Activated T-cell treated with anti-CD3 and anti-CD28 coated beads for 4 hours (primary cell): ENCODE results near the gene EXOC3.
"Not testable (repeated sequence)": the region's sequence is repeated elsewhere in the genome, so short reads cannot be mapped to it uniquely, and the experiment has no call there.

Source experiments
- DNase-seq: peaks from one replicate; pipeline ENCODE4 v3.0.0-alpha.2; 2020

The EXOC3 gene

DNA sequence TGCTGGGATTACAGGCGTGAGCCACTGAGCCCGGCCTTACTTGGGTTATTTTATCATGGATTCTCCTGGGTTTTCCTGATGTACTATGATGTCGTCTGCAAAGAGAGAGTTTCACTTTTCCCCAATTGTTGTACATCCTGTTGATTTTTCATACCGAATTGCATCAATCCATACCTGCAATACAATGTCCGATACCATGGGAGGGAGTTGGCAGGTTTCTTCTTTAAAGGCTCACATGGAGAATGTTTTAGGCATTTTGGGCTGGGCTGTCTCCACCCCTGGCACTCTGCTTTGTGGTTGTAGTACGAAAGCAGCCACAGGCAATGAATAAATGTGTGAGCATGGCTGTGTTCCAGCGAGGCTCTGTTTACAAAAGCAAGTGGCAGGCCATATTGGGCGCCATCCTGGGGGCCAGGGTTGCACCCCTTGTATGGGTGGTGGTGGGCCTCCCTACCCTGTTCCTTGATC, 35.1 kb upstream of the EXOC3 start:
- DNase-seq: no peak

GRCh38 chr5:410911-411517, 32.0 kb upstream of the EXOC3 start:
- no peak for DNase-seq

DNA sequence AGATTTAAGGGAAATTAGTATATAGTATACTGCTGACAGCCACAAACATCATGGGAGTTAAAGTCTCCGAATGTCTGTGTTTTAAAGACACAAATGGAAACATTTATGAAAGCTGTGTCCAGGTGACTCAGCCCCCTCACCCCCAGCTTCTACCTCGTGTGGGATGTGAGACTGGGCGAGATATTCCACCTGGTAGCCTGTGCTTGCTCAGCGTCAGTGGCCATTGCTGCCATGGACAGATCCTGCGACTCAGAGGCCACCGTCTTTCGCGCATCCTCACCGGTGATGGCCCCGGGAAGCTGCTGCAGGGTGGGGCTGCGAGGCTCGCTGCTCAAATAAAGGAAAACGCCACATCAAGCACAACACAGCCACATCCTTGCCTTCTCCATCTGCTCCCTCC, 31.2 kb upstream of the EXOC3 start:
- DNase-seq: no peak

DNA sequence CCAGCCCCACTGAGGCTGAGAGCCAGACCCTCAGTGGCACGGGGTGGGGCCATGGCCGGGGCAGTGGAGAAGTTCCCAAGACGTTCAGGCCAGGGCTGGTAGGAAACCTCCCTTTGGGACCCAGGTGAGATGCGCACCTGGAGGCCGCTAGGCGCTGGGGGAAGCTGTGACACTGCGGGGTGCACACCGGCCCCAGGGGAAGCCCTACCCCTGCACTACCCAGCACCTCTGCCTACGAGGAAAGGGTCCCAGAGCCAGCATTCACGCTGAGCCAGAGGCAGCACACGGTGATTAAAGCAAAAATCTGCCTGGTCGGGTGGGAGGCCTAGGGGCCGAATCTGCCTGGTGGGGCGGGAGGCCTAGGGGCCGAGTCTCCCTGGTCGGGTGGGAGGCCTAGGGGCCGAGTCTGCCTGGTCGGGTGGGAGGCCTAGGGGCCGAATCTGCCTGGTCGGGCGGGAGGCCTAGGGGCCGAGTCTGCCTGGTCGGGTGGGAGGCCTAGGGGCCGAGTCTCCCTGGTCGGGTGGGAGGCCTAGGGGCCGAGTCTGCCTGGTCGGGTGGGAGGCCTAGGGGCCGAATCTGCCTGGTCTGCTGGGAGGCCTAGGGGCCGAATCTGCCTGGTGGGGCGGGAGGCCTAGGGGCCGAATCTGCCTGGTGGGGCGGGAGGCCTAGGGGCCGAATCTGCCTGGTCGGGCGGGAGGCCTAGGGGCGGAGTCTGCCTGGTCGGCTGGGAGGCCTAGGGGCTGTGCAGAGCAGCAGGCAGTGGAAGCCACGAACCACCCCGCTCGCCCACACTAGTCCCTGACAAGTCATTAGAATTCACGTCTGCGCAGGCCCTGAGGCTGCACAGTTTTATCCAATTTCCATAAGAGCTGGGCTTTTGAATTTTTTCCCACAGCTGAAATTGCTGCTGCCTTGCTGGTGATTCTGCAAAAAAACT, 27.7 kb upstream of the EXOC3 start:
- DNase-seq: not testable (repeated sequence)

GRCh38 chr5:415928-416635, 26.9 kb upstream of the EXOC3 start:
- DNase-seq: no peak

DNA sequence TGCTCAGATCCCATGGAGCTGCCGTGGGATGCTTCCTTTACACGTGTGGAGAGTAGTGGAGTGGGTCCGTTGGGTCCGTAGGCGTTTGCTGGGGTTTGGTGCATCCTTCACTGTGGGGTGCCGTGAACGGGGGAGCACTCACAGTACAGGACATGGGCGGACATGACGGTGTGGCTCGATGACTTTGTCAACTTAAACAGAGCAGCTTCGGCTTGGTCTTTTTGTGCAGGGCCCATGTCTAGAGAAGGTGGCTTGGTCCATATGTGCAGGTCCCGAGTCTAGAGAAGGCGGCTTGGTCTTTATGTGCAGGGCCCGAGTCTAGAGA, 26.4 kb upstream of the EXOC3 start:
- no peak for DNase-seq

DNA sequence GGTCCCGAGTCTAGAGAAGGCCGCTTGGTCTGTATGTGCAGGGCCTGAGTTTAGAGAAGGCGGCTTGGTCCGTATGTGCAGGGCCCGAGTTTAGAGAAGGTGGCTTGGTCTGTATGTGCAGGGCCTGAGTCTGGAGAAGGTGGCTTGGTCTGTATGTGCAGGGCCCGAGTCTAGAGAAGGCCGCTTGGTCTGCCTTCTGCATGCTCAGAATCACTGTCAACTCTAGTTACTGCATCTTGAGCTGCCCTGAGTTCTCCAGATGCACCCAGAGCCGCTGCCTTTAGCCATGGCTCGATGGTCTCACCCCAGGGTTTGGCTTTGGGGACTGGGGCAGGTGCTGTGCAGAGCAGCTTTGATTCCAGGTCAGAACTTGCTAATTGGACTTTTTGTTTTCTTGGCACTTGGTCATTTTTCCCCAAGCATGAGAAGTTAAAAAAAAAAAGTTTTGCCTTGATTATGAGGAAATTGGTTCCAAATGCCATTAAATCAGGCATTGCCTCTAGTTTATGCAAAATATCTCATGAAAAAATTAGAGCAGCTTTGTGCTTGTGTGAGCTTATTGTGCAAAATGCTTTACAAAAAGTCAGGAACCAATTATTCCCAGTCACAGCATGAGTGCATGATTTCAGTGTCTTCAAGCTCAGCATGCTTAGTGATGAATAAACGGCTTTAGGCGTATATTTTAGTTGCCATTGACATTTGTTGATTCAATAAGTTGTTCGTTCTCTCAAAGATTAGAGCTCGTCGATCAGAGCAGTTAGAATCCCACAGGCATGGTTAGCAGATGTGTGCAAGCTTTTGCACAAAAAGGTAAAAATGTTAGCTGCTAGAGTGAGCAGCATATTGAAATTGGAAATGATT, 25.4 kb upstream of the EXOC3 start:
- DNase-seq: no peak

DNA sequence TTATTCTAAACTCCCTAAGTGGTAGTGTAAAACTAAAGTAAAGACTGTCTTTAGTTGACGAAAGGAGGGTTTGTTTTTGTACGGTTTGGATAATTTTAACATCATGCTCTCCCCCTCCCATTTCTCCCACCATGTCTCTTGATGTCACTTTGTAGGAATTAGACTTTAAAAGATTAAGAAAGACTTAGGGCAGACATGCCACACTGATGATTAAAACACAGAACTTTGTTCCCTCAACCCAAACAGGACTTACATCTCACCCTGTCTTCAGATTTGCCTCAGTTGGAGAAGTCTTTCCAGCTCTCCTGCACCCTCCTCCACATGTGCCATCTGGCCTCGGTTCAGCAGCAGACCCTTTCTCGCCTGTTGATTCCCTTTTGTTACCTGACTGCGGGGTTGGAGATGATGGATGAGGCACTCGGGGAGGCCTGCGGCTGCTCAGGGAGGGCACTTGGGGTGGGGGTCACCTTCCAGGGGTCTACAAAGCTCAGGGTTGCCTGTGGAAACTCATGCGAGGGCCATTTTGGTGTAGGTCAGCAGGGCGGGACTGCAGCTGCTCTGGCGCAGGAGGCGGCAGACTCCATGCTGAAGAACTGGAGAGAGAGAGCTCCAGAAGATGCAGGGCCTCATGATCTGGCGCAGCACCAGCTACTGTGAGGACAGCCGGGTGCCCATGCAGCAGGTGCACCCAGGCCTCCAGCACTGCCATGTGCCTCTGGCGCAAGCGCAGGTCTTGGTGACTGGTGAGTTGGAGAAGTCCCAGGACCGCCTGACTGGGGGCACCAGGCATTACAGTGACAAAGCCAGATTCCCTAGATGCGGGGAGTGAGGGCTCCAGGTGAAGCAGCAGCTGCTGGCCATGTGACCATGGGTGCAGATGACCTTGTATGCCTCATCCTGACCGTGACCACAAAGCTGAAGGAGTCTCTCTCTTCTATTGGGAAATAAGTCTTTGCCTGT, 24.5 kb upstream of the EXOC3 start:
- no peak for DNase-seq

GRCh38 chr5:419970-420369, 23.0 kb upstream of the EXOC3 start:
- no peak for DNase-seq

DNA sequence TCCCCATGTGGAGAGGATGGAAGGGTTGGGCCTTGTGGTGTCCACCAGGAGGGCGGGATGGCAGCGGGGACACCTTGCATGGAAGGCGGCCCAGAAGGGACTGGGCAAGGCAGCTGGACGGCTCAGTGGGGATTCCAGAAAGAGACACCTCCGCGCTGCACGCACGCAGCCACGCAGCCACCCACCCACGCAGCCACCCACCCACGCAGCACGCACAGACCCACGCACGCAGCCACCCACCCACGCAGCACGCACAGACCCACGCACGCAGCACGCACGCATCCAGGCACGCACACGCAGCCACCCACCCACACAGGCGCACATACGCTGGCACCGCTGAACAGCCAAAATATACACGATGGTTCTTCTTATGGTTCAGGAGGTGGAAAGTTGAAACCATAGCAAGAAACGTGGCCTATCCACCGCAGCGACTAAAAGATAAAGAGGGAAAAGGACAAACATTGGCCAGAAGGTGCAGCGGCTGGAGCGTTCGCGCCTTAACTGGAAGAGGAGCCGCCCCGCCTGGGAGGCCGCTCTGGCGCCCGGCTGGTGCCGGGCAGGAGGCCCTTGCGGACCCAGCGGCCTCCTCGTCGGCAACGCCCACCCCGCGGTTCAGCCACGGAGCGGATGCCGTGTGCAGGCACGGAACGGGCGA, 22.2 kb upstream of the EXOC3 start:
- no peak for DNase-seq

- no peak for DNase-seq
Measured at GRCh38 chr5:421287-421880, 21.6 kb upstream of the EXOC3 start.

DNA sequence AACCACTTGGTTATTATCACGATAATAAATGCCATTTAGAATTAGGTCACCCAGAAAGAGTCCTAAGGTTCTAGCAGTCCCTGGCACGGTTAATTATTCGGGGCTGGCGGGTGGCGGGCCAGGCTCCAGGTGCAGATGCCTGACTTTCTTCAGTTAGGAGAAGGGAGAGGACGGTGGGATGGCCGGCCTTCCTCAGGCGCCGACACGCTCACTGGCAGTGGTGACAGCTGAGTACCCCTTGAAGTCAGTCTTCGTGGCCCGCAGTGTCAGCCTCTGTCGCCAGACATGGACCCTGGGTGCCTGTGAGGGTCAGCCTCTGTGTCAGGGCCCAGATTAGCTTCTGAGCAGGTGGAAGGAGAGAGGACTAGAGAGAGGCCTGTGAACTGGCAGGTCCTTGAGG, 21.1 kb upstream of the EXOC3 start:
- DNase-seq: no peak

GRCh38 chr5:422323-423232, 20.4 kb upstream of the EXOC3 start:
- DNase-seq: no peak

DNA sequence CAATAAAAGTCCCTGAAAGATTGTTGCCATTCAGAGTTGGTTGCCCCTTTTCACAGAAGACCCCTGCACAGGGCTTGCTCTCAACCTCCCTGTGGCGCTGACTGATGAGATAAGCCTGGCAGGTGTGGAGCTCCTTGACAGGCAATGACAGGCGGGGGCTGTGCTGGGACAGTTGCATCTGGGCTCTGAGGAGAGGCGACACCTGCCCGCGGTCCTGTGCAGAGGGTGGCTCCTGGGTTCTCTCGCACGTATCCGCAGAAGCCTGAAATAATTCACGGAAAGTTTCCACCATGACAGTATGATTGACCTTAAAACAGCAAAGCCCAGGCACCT, 19.8 kb upstream of the EXOC3 start:
- DNase-seq: no peak

GRCh38 chr5:423626-424261, 19.2 kb upstream of the EXOC3 start:
- no peak for DNase-seq

- DNase-seq: no peak
Measured at GRCh38 chr5:424301-425110, 18.5 kb upstream of the EXOC3 start.

GRCh38 chr5:425714-426113, 17.3 kb upstream of the EXOC3 start:
- no peak for DNase-seq

DNA sequence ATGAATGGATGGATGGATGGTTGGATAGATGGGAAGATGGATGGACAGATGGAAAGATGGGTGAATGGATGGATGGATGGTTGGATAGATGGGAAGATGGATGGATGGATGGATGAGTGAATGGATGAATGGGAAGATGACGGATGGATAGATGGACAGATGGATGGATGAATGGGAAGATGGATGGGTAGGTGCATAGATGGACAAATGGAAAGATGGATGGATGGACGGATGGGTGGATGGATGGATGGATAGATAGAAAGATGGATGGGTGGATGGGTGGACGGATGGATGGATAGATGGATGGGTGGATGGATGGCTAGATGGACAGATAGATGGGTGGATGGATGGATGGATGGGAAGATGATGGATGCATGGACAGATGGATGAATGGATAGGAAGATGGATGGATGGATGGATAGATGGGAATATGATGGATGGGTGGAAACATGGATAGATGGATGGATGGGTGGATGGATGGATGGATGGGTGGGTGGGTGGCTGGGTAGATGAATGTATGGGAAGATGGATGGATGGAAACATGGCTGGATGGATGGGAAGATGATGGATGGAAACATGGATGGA, 16.5 kb upstream of the EXOC3 start:
- no peak for DNase-seq
